Neural cell (in vitro differentiated cells): ENCODE measurements around the gene INS.

Source experiments
- EP300 ChIP-seq: fragments of 450-650 bp; conservative IDR thresholded peaks from 2 replicates; pipeline ENCODE4 v1.6.1; 2014; ENCODE audit warnings: antibody characterized with exemption, mild to moderate bottlenecking, moderate library complexity; ENCODE audit not compliant: poor library complexity, severe bottlenecking
- EZH2 ChIP-seq: fragments of 200-600, 300-800 bp; shearing (Covaris generic), sonication (generic); IDR thresholded peaks from 2 replicates; pipeline ENCODE4 v1.6.1; 2014; ENCODE audit warnings: antibody characterized with exemption, low read length, borderline replicate concordance, mild to moderate bottlenecking; ENCODE audit not compliant: insufficient read depth, poor library complexity, severe bottlenecking
- POLR2AphosphoS5 ChIP-seq: IDR thresholded peaks from 2 replicates; pipeline ENCODE4 v1.6.1; 2012
- TAF1 ChIP-seq: IDR thresholded peaks from 2 replicates; pipeline ENCODE4 v1.6.1; 2012; ENCODE audit warnings: low read depth
- TF ChIP-seq, protein P1 (sequence below): fragments of 450-650 bp; IDR thresholded peaks from 2 replicates; pipeline ENCODE4 v1.5.1; 2014; ENCODE audit warnings: antibody characterized with exemption, mild to moderate bottlenecking, moderate library complexity; ENCODE audit not compliant: poor library complexity, severe bottlenecking

DNA sequence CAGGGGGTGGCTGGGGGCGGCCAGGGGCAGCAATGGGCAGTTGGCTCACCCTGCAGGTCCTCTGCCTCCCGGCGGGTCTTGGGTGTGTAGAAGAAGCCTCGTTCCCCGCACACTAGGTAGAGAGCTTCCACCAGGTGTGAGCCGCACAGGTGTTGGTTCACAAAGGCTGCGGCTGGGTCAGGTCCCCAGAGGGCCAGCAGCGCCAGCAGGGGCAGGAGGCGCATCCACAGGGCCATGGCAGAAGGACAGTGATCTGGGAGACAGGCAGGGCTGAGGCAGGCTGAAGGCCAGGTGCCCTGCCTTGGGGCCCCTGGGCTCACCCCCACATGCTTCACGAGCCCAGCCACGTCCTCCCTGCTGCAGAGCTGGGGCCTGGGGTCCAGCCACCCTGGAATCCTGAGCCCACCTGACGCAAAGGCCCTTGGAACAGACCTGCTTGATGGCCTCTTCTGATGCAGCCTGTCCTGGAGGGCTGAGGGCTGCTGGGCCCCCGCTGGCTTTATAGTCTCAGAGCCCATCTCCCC is at the start of gene INS:
- TF ChIP-seq, protein P1, sequence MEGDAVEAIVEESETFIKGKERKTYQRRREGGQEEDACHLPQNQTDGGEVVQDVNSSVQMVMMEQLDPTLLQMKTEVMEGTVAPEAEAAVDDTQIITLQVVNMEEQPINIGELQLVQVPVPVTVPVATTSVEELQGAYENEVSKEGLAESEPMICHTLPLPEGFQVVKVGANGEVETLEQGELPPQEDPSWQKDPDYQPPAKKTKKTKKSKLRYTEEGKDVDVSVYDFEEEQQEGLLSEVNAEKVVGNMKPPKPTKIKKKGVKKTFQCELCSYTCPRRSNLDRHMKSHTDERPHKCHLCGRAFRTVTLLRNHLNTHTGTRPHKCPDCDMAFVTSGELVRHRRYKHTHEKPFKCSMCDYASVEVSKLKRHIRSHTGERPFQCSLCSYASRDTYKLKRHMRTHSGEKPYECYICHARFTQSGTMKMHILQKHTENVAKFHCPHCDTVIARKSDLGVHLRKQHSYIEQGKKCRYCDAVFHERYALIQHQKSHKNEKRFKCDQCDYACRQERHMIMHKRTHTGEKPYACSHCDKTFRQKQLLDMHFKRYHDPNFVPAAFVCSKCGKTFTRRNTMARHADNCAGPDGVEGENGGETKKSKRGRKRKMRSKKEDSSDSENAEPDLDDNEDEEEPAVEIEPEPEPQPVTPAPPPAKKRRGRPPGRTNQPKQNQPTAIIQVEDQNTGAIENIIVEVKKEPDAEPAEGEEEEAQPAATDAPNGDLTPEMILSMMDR, result no peak
- TF ChIP-seq TAF1 (no peak), EP300 (no peak), EZH2 (no peak), POLR2AphosphoS5 (no peak)
